Activated CD8-positive, alpha-beta memory T cell treated with anti-CD3 and anti-CD28 coated beads, Interleukin-2, amount 50 U/mL, for 24 hours (primary cell): ENCODE data around the gene MAL.

Source experiments
- DNase-seq: peaks from one replicate; pipeline ENCODE4 v3.0.0-alpha.2; 2020; ENCODE audit errors: extremely low read depth

The MAL gene

DNA sequence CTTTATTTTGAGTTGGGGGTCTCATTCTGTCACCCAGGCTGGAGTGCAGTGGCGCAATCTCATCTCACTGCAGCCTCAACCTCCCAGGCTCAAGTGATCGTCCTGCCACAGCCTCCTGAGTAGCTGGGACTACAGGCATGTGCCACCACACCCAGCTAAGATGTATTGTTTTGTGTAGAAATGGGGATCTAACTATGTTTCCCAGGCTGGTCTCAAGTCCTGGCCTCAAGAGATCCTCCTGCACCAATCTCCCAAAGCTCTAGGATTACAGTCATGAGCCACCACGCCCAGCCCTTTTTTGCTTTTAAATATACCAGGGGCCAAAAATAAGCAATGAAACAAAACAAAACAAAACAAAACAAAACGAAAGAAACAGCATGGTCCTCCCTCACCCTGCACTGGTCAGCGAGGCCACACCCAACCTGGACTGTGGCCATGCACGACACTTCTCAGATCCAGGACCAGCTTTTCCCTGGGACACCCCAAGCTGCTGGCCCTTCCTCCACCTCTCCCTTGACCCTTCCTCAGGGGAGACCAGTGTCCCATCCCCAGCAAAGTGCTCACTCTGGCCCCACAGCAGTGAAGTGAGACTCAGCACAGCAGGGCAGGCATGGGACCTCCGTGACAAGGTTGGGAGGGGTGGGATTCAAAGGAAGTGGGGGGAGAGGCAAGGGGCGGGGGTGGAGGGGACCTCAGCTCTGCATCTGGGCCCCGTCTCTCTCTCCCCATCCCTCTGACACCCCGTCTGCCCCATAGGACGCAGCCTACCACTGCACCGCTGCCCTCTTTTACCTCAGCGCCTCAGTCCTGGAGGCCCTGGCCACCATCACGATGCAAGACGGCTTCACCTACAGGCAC, 23.5 kb downstream of the MAL start:
- no peak for DNase-seq

DNA sequence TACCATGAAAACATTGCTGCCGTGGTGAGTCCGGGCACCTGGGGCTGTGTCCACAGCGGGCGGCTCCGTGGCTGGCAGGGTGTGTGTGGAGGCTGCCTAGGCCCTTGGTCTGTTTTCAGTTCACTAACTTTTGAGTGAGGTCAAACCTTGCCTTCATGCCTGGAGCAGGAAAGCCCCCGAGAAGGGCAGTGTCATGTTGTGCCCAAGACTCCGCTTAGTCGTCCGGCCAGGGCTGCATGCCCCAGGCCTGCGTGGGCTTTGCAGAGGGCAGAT, 24.1 kb downstream of the MAL start:
- DNase-seq = no peak

DNA sequence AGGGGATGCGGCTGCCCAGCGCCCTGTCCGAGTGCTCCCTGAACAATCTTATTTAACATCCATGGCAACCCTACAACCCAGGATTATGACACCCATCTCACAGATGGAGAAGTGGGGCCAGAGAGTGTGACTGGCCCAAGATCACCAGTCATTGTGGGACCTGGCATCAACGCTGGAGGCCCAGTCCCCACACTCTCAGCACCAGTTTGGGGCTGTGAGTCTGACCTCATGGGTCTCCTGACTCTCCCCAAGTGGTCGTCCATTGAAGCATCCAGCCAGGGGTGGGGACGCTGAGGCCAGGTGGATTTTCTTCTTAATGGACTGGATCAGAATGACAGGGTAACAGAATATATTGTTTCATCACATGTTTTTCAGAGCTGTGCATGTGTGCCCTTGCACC, 24.5 kb downstream of the MAL start:
- DNase-seq = no peak

DNA sequence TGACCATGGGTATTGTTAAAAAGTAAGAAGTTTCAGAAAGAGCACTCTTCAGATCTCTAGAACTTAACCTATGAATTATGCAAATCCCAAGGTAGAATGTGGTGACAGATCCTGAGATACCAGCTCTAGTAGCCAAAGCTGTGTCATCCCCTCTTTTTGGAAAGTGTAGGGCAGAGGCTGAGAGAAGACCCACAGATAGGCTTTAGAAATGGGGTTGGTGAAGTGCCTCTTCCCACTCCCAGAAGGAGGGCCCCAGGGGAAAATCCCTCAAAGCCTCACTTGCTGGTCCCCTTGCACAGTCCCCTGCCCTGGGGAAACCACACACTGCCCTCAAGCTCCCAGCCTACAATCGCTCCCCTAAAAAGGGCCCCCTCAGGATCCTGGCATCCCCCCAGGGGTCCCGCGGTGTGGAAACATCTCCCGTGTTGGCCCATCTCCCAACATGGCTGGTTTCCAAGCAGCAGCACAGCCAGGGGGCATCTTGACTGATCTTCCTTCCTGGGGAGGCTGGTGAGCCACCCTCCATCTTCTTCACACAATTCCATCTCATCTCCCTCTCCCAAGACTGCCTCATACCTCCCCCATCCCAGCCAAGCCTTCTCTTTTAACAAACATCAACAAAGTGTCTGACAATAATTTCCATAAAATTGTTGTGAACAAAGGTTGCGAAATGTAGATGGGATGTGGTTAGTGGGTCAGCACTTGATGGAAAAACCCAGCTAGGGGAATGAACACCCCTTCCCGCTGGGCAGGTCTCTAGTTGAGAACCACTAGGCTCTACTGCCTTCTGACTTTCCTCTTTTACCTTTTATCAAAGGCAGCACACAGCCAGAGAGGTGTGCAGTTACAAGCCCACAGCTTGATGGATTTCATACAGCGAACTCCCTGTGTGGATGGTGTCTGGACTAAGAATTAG, 25.1 kb downstream of the MAL start:
- DNase-seq = no peak

DNA sequence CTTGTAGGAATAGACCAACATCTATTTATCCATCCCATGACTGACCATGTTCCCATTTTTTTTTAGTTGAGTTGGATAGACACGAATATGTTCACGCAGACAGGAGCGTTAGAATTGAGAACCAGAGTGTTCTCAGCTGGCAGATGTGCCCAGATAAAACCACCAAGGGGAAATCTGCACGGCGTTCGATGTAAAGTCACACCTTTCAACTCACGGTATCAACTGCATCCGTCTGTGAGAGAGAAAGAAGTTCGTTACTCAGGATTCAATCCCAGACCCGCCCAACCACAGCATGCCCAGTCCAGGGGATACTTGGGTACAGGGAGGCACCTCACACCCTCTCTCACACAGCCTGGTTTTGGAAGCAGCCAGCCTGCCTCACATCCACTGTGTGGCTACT, 26.1 kb downstream of the MAL start:
- no peak for DNase-seq

DNA sequence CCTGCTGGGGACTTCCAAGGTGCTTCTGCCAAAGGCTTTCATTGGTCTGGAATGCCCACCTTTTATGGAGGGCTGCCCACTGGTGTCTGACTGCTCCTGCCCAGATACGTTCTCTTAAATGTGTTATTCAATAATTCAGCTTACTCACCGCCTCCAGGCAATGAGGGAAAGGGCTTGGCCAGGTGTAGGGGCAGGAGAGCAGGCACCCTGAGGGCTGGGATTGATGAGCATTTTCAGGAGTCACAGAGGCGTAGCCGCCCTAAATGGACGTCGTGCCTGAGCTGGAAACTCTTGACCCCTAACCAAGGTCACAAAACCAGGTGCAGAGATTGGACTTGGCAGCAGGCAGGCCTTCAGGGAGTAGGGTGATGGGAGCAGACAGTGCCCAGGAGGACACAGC, 26.8 kb downstream of the MAL start:
- no peak for DNase-seq

DNA sequence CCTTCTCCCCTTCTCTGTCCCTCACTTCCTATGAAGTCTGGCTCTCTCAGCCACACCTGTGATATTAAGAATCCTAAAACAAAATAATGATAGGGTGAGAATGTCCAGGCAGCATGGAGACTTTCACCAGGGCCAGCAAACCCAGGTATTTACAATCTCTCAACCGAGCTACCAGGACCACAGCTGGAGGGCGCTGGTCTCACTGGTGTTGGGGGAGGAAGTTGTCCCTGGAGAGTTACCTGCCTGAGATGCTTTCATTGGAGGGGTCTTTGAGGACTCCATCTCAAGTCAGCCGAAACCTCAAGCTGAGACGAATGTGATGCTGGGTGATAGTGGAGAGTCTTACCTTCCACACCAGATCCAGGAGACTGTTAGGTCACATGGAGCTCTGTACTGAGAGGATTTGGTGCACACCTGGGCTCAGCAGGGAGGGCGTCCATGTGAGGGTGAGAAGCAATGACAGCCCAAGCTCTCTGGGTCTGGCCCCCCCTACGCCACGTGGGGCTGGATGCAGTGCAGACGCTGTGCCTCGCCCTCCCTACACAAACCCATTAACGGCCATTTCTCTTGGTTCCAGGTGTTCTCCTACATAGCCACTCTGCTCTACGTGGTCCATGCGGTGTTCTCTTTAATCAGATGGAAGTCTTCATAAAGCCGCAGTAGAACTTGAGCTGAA, 27.4 kb downstream of the MAL start:
- DNase-seq = no peak

DNA sequence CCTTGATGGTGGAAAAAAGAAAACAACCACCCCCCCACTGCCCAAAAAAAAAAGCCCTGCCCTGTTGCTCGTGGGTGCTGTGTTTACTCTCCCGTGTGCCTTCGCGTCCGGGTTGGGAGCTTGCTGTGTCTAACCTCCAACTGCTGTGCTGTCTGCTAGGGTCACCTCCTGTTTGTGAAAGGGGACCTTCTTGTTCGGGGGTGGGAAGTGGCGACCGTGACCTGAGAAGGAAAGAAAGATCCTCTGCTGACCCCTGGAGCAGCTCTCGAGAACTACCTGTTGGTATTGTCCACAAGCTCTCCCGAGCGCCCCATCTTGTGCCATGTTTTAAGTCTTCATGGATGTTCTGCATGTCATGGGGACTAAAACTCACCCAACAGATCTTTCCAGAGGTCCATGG, 28.0 kb downstream of the MAL start:
- DNase-seq = no peak

DNA sequence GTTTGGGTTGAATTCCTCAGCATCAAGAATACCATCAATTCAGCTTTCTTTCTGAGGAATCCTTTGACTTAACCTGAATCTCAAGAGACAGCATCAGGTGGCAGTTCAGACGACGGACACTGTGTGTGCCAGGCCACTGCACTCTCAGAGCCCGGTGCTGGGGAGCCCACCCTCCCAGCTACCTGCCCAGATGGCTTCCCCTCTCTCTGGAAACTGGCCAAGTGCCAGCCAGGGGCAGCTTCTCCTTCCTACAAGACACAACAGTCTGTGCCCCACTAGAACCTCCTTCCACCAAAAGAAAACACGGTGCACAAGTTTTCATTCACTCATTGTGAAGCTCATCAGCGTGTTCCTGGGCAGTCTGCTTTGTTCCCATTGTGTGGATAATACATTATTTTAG, 28.5 kb downstream of the MAL start:
- no peak for DNase-seq

DNA sequence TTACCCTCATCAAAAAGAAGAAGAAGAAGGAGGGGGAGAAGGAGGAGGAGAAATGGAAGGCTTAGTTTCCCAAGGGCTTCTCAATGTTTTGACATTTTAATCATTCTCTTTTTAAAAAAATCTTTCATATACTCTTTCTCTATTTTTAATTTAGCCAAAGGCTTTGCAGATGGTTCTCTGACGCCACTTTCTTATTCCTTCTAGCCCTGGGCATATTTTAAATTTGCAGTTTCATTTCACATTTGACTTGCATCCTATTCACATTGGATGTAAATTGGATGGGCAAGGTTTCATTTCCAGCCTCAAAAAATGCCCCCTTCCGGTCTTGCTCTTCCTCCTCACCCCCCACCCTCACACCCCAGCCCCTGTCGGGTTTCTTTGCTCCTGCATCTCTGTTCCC, 29.8 kb downstream of the MAL start:
- DNase-seq = no peak

DNA sequence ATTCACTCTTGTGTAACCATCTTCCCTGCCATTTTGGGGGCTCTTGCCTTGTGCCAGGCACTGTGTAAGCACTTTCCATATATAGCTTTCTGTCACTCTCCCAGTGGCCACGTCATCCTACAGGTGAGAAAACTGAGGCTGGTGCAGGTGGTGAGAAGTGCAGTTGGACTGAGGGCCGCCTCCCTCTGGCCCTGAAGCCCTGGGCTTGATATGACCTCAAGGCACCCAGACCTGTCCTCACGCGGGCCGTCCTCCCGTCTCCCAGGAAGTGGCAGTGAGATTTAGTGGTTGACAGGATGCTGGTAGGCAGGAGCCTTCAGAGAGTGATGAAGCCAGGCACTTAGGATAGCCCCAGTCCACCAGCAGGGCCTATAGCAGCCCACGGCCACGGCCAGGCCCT, 30.5 kb downstream of the MAL start:
- DNase-seq = no peak

DNA sequence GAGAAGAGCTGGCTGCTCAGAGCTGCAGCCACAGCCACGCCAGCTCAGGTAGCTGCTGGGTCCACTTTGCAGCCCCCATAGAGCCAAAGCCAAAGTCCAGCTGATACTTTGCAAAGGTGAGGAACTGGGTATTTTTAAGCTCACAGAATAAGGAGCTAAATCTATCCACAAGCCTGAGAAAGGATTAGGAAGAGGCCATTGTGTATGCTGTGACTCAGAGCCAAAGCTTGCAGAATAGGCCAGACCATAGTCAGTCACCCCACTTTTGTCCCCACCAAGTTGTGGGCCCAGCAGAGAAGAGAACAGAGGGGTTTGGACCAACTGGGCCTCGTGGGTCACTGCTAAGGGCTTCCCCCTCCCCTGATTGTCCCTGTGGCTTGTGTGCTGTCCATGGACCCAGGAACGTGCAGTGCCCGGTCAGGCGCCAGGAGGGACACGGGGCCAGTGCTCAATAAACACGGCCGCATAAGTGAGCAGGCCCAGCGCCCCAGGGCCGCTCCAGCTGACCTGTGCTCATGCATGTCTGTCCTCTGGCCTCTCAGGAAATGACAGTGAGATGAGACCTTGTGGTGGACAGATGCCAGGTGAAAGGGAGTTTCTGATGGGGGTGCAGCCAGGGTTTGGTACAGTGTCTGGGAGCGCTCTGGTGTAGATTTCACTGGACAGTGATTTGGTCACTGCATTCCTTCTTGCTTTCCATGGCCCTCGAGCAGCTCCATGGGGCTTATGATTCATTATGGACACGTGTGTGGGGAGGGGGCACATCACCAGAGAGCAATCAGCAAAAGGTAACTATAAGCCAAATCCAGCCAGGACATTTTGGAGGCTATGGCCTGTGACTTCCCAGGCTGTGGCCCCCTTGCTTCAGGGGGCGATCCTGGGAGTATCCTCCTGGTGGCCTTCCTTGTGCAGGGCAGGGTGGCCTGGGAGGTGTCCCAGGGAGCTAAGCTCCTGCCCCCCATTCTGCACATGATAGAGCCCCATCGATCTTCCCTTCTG, 31.3 kb downstream of the MAL start:
- DNase-seq = no peak

DNA sequence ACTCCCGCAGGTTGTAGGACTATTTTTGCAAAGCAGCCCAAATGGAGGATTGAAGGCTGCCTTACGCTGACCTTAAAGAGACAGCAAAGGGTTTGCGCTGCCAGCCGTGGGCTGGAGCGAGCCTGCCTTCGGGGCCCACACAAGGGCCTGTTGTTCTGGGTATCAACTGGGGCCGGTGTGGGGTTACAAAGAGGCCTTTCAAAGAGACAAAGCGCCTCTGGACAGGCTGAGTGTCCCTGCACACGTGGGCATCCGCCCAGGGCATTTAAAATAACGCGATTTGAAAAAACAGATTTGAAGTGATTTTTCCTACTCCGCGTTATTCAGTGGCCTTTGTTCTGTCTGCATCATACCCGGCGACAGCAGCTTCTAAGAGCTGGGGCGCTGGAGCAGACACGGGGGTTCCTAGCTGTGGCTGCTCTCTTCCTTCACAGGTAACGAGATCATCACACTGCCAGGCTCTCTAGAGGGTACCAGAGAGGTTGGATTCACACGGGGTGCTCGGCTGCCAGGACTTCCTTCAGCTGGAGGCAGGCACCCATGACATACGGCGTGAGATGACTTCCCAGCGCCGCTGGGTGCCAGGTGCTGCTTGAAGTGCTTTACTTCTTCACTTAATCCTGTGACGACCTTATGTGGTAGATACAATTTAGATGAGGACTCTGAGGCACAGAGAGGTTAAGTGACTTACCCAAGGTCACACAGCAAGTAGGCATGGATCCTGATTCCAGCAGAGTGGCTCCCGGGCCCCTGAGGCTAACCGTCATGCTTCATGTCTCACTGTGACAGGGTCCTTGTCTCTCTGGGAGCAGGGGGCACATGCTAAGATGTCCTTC, 32.2 kb downstream of the MAL start:
- no peak for DNase-seq

DNA sequence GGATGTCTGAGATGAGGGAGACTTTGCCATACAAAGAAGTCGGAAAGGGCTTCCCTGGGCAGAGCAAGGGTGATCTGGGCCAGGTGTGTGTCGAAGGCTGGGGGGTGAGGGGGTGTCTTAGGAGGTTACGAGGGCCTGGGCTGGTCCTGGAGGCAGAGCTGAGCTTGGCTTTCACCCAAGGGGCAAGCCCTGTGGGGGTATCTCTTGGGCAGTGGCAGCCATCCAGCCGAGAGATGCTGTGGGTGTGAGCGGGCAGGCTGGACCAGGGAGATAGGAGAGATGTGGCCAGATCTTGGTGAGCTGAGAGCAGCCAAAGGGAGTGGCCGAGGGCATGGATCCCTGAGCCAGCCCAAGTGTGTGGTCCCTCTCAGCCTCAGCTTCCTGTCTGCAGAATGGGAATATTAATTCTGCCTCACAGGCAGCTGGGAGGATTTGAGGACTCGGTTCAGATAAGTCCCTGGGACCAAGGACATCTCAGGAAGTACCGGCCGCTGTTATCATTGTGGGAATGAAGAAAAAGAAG, 33.0 kb downstream of the MAL start:
- DNase-seq = no peak

DNA sequence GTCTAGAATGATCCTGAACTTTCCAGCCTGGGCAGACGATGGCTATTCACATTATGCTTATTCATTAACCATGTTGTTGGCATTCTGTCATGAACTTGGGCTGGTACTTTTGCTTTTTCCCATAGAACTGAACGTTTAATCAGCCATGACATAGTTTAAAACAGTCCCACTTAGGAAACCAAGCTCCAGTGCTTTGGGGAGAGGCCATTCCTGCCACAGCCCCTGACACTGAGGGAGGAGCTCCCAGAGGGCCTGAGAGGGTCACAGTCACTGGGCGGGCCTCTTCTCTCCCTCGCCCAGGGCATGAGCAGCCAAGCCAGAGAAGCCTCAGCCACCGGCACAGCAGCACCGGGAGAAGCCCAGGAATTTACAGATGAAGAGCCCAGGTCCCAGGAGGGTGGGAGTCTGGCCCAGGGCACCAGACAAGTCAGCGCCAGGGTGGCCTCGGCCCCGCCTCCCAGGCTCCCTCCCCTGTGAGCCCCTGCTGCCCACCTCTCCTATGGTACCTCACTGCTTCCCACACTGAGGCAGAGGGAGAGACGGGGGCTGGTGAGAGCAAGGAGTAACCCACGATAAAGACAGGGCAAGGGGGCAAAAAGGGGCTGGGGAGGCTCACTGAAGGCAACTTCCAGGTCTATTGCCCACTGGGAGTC, 33.6 kb downstream of the MAL start:
- DNase-seq = no peak

DNA sequence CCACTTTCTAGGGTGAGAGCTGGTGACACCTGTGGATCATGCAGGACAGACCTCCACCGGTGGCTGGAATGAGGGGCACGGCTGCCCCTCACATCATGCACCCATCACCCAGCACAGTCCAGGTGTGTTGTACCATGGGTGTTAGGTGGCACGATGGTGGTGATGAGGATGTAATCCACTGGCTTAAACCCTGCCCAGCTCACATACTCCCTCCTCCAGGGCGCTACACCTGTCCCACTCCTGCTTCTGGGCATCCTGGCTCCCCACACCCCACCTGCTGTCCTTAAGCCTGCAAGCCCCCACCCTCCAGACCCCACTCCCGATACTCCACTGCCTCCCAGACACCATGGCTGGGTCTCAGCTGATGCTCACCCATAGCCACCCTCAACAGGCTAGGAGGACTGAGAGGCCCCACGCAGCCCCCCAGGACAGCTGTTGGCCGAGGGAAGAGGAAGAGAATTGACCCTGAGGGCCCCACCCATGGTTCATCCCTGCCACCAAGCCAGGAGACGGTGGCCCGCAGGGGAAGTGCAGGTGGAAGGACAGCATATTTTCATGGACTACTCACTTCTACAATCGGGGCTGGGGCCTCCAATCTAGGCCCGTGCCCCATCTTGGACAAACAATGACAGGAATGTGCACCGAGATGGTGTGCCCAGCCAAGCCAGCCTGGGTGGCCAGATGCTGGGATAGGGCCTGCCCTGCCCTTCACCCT, 34.3 kb downstream of the MAL start:
- no peak for DNase-seq

DNA sequence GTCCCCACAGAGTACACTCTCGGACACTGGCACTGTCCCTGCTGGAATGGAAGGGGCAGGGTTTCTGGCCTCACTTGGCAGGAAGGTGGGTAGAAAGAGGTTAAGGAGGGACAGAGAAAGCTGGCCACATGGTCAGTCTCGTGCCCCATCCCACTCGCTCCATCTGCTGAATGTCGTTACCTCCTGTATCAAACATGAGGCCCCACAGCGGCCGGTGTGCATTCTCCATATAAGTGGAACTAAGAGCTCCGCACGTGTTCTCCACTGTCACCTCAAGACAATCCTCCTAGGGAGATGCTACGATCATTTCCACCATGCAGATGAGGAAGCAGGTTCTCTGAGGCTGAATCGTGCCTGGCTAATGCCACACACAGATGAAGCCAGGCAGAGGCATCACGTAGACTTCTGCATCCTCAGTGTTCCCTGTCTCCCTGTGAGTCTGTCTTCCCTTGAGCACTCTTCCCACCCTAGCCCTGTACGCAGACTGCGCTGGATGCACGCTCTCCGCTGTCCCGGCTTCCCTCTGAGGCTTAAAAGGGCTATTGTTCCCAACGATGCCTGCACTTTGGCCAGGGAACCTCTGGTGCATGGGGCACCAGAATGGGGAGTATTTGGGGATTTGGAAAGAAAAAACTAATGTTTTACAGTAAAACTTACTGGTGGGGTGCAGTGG, 35.1 kb downstream of the MAL start:
- no peak for DNase-seq

DNA sequence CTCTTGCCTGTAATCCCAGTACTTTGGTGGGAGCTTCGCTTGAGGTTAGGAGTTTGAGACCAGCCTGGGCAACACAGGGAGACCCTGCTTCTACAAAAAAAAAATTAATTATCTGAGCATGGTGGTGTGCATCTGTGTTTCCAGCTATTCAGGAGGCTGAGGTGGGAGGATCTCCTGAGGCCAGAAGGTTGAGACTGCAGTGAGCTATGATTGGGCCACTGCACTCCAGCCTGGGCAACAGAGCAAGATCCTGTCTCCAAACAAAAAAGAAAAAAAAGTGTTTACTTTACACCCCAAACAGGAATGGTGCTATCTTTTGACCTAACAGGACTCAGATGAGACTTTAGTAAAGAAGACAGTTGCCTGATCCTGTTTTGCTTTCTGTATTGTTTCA, 35.6 kb downstream of the MAL start:
- DNase-seq = no peak
